Naive B cell (primary cell): ENCODE measurements around the gene NPTX1. TPM values are rescaled to one million over a fixed set of nuclear protein-coding genes. Genes with fewer than 3 reads are reported as not detected.

Source experiments
- ATAC-seq, 2 donors: fragments of 150-1000 bp; cut with Tn5 transposase; 2 replicates each; pipeline ENCODE4 v1.10.0; 2021; ENCODE audit warnings: low read depth in 2 of 2, mild to moderate bottlenecking in 2 of 2, moderate library complexity in 2 of 2
- DNase-seq: peaks from one replicate; pipeline ENCODE4 v3.0.0; 2022
- H3K27ac Mint-ChIP-seq, 6 donors: one replicate each; pipeline ENCODE4 v1.8.0; 2020 to 2022; ENCODE audit warnings: mild to moderate bottlenecking in 6 of 6, mixed read lengths in 6 of 6, moderate library complexity in 5 of 6, inconsistent platforms in 2 of 6
- H3K27me3 Mint-ChIP-seq, 3 donors: one replicate each; pipeline ENCODE4 v1.8.0; 2021 to 2022; ENCODE audit warnings: mixed read lengths in 3 of 3, mild to moderate bottlenecking in 1 of 3
- H3K36me3 Mint-ChIP-seq, 2 donors: one replicate each; pipeline ENCODE4 v1.8.0; 2020 to 2022; ENCODE audit warnings: mixed read lengths in 2 of 2, inconsistent platforms in 1 of 2, mild to moderate bottlenecking in 1 of 2
- H3K4me1 Mint-ChIP-seq, 3 donors: one replicate each; pipeline ENCODE4 v1.8.0; 2020 to 2022; ENCODE audit warnings: mixed read lengths in 3 of 3, inconsistent platforms in 1 of 3, mild to moderate bottlenecking in 1 of 3, moderate library complexity in 1 of 3
- H3K4me3 Mint-ChIP-seq, 8 donors: one replicate each; pipeline ENCODE4 v1.8.0; 2020 to 2022; ENCODE audit warnings: mild to moderate bottlenecking in 8 of 8, mixed read lengths in 8 of 8, moderate library complexity in 8 of 8, inconsistent platforms in 2 of 8
- H3K9me3 Mint-ChIP-seq, 7 donors: one replicate each; pipeline ENCODE4 v1.8.0; 2020 to 2022; ENCODE audit warnings: mixed read lengths in 7 of 7, mild to moderate bottlenecking in 5 of 7, inconsistent platforms in 2 of 7, moderate library complexity in 1 of 7
- polyA plus RNA-seq, 6 donors: library from polyadenylated mRNA; unstranded; fragments of 300-500 nt; fragmentation: Illumina TruSeq; gene quantifications; one replicate each; pipeline ENCODE4 v1.2.3, GENCODE V29; 2021; ENCODE audit warnings: low read depth in 6 of 6

Gene NPTX1
- polyA plus RNA-seq, 6 donors from 2014 or later, result not detected

- Mint-ChIP-seq H3K9me3 (peaks cover 0 to 2% (median 0%) of the 10 kb centered on the region in 7 donors), H3K4me3 (peak overlapping the region in 1 of 8 donors; percentile 32), H3K27ac (peak overlapping the region in 1 of 6 donors; percentile 34), H3K27me3 (peaks cover 33 to 59% (median 47%) of the 10 kb centered on the region in 3 donors), H3K4me1 (peaks cover 5 to 21% (median 9%) of the 10 kb centered on the region in 3 donors), H3K36me3 (no peaks in the 10 kb centered on the region)
- DNase-seq (no peak), ATAC-seq (no peak)
These were observed 5.1 kb upstream of the NPTX1 start for GRCh38 chr17:80481284-80482057.

DNA sequence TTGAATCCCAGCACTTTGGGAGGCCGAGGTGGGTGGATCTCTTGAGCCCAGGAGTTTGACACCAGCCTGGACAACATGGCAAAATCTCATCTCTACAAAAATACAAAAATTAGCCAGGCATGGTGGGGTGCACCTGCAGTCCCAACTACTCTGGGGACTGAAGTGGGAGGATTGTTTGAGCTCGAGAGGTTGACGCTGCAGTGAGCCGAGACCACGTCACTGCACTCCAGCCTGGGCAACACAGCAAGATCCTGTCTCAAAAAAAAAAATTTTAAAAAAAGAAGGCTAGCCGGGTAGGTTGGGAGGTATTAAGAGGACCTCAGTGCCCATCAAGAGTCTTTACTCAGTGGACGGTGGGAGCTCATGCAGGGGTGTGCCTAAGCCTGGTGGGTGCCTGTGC, 3.8 kb upstream of the NPTX1 start:
- Mint-ChIP-seq H3K9me3 (peaks cover 0 to 2% (median 0%) of the 10 kb centered on the region in 7 donors), H3K27me3 (peaks cover 36 to 54% (median 52%) of the 10 kb centered on the region in 3 donors), H3K27ac (no peak overlapping the region), H3K4me1 (peaks cover 4 to 15% (median 8%) of the 10 kb centered on the region in 3 donors), H3K4me3 (peak overlapping the region in 2 of 8 donors; percentile 12 to 45), H3K36me3 (no peaks in the 10 kb centered on the region)
- ATAC-seq, result no peak
- DNase-seq, result no peak

GRCh38 chr17:80479246-80479566, 2.8 kb upstream of the NPTX1 start:
- ATAC-seq, result no peak

GRCh38 chr17:80478487-80479245, 2.3 kb upstream of the NPTX1 start:
- DNase-seq, result no peak
- peak overlapping the region in 7 of 8 donors; percentile 52 to 75 (median 70) for H3K4me3 Mint-ChIP-seq
- no peaks in the 10 kb centered on the region for H3K36me3 Mint-ChIP-seq
- peaks cover 0 to 2% (median 0%) of the 10 kb centered on the region in 7 donors for H3K9me3 Mint-ChIP-seq
- no peak overlapping the region for H3K27ac Mint-ChIP-seq
- ATAC-seq, result no peak
- peaks cover 15 to 28% (median 20%) of the 10 kb centered on the region in 3 donors for H3K4me1 Mint-ChIP-seq
- H3K27me3 Mint-ChIP-seq, result peaks cover 42 to 68% (median 67%) of the 10 kb centered on the region in 3 donors

More at GRCh38 chr17:80479246-80479566, 2.8 kb upstream of the NPTX1 start:
- DNase-seq, result no peak
- peak overlapping the region in 6 of 8 donors; percentile 55 to 75 (median 71) for H3K4me3 Mint-ChIP-seq
- peaks cover 0 to 2% (median 0%) of the 10 kb centered on the region in 7 donors for H3K9me3 Mint-ChIP-seq
- H3K27me3 Mint-ChIP-seq, result peaks cover 42 to 63% (median 62%) of the 10 kb centered on the region in 3 donors
- H3K4me1 Mint-ChIP-seq, result peaks cover 14 to 25% (median 17%) of the 10 kb centered on the region in 3 donors
- peak overlapping the region in 1 of 6 donors; percentile 47 for H3K27ac Mint-ChIP-seq
- no peaks in the 10 kb centered on the region for H3K36me3 Mint-ChIP-seq

- Mint-ChIP-seq H3K9me3 (peaks cover 0 to 2% (median 0%) of the 10 kb centered on the region in 7 donors), H3K27ac (no peak overlapping the region), H3K4me3 (peak overlapping the region in 1 of 8 donors; percentile 79), H3K27me3 (peaks cover 44 to 72% (median 68%) of the 10 kb centered on the region in 3 donors), H3K36me3 (no peaks in the 10 kb centered on the region), H3K4me1 (peaks cover 15 to 28% (median 20%) of the 10 kb centered on the region in 3 donors)
- no peak for DNase-seq
- ATAC-seq, result peak; percentile 31 to 40
These were observed 1.5 kb upstream of the NPTX1 start for GRCh38 chr17:80477647-80478478.

DNA sequence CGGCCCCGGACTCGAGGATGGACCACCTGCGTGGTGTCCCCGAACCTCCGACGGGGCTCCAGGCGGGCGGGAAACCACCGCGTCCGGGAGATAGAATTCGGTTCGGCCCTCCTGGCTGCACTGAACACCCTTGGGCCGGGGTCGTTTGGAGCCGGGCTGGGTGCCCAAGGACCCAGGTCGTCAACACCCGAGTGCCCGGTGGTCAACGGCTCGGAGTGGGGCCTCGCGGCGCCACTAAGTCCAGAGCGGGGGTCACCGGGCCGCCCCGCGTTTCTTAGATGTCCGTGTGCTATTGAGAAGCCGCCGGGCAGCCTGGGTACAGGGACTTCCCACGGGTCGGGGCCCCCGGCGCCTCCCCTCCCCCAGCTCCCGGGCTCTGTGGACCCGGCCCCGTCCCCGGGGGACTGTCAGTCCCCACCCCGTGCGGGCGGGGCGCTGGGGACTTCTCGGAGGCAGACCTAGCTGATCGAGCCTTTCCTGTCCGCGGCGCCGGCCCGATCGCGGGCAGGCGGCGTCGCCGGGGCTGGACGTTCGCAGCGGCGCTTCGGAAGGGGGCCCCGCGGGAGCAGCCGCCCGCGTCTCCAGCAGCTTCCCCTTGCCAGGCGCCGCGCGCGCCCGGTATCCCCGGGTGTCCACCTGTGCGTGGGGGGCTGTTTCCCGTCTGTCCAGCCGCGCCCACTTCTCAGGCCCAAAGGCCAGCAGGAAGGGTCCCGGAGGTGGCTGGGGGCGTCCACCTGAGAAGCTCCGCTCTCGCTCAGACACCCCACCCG, 655 bp upstream of the NPTX1 start:
- Mint-ChIP-seq H3K36me3 (no peaks in the 10 kb centered on the region), H3K27ac (no peak overlapping the region), H3K27me3 (peaks cover 40 to 72% (median 68%) of the 10 kb centered on the region in 3 donors), H3K9me3 (peaks cover 0 to 2% (median 0%) of the 10 kb centered on the region in 7 donors), H3K4me1 (peaks cover 18 to 32% (median 20%) of the 10 kb centered on the region in 3 donors), H3K4me3 (peak overlapping the region in 5 of 8 donors; percentile 19 to 79 (median 61))
- DNase-seq, result no peak
- ATAC-seq, result peak; percentile 29 to 47

GRCh38 chr17:80474961-80475909, 1.2 kb downstream of the NPTX1 start:
- DNase-seq, result no peak
- H3K27me3 Mint-ChIP-seq, result peaks cover 52 to 72% (median 68%) of the 10 kb centered on the region in 3 donors

GRCh38 chr17:80474231-80474960, 2.0 kb downstream of the NPTX1 start:
- peaks cover 46 to 68% (median 64%) of the 10 kb centered on the region in 3 donors for H3K27me3 Mint-ChIP-seq
- peaks cover 22 to 37% (median 24%) of the 10 kb centered on the region in 3 donors for H3K4me1 Mint-ChIP-seq
- H3K36me3 Mint-ChIP-seq, result no peaks in the 10 kb centered on the region
- DNase-seq (no peak), ATAC-seq (peak; percentile 10 to 17)
- peaks cover 0 to 2% (median 0%) of the 10 kb centered on the region in 7 donors for H3K9me3 Mint-ChIP-seq
- peak overlapping the region in 2 of 6 donors; percentile 18 to 39 for H3K27ac Mint-ChIP-seq
- H3K4me3 Mint-ChIP-seq, result peak overlapping the region; percentile 61 to 87 (median 78)

More at GRCh38 chr17:80474961-80475909, 1.2 kb downstream of the NPTX1 start:
- no peaks in the 10 kb centered on the region for H3K36me3 Mint-ChIP-seq
- H3K27ac Mint-ChIP-seq, result peak overlapping the region in 2 of 6 donors; percentile 18 to 39
- peaks cover 22 to 43% (median 24%) of the 10 kb centered on the region in 3 donors for H3K4me1 Mint-ChIP-seq
- ATAC-seq, result no peak
- peak overlapping the region; percentile 61 to 87 (median 78) for H3K4me3 Mint-ChIP-seq
- H3K9me3 Mint-ChIP-seq, result peaks cover 0 to 2% (median 0%) of the 10 kb centered on the region in 7 donors

DNA sequence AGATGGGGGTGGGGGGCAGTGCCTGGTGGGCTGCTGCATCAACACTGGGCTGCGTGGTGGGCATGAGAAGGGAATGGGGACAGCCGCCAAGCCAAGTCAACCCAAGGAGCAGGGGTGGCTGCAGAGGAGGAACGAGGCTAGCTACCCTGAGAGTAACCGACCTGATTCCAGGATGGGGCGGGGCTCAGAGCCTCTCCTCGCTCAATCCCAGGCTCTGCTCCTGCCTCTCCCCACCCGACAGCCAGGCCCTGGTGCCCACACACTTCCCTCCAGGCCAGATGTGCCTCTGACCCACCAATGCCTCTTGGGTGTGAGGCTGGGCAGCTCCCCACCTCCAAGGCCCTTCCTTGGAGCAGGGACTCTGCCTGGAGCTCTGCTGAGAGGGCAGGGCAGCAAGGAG, 2.7 kb downstream of the NPTX1 start:
- H3K9me3 Mint-ChIP-seq, result no peaks in the 10 kb centered on the region
- H3K4me1 Mint-ChIP-seq, result peaks cover 18 to 32% (median 24%) of the 10 kb centered on the region in 3 donors
- peaks cover 46 to 68% (median 65%) of the 10 kb centered on the region in 3 donors for H3K27me3 Mint-ChIP-seq
- no peak overlapping the region for H3K27ac Mint-ChIP-seq
- H3K36me3 Mint-ChIP-seq, result no peaks in the 10 kb centered on the region
- ATAC-seq (no peak), DNase-seq (no peak)
- H3K4me3 Mint-ChIP-seq, result peak overlapping the region in 1 of 8 donors; percentile 5

- Mint-ChIP-seq H3K27ac (peak overlapping the region in 1 of 6 donors; percentile 47), H3K27me3 (peaks cover 52 to 73% (median 72%) of the 10 kb centered on the region in 3 donors), H3K36me3 (no peaks in the 10 kb centered on the region), H3K4me3 (no peak overlapping the region), H3K4me1 (peaks cover 18 to 32% (median 24%) of the 10 kb centered on the region in 3 donors), H3K9me3 (no peaks in the 10 kb centered on the region)
- DNase-seq (no peak), ATAC-seq (no peak)
These were observed 3.4 kb downstream of the NPTX1 start for GRCh38 chr17:80472996-80473395.

DNA sequence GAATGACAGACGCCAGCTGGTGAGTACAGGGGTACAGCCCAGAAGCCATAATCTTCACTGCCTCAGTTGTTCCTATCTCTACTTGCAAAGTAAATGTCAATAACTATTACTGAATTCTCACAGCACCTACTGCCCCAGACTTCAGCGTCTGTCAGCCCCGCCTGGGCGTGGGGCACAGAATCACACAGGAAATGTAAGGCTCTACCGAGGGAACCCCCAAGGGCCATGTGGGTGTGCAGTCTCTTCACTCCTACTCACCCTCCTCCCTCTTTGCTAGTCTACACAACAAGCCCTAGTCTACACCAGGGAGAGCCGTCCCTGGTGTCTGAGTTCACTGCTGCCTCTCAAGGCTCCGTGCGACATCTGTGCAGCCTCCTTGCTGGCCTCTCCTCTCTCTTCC, 4.5 kb downstream of the NPTX1 start:
- DNase-seq (no peak), ATAC-seq (peak; percentile 42 to 56)
- no peaks in the 10 kb centered on the region for H3K36me3 Mint-ChIP-seq
- H3K9me3 Mint-ChIP-seq, result no peaks in the 10 kb centered on the region
- H3K4me3 Mint-ChIP-seq, result peak overlapping the region in 1 of 8 donors; percentile 66
- H3K27me3 Mint-ChIP-seq, result peaks cover 63 to 83% (median 82%) of the 10 kb centered on the region in 3 donors
- peaks cover 18 to 32% (median 24%) of the 10 kb centered on the region in 3 donors for H3K4me1 Mint-ChIP-seq
- H3K27ac Mint-ChIP-seq, result peak overlapping the region in 1 of 6 donors; percentile 31
